Testis (tissue), 2 donors: ENCODE results near the gene SCAP.

Source experiments
- CTCF ChIP-seq, 3 experiments: fragments of 450-650 bp in 2 of 3; fragments of 200-600 bp in 1 of 3; sonication (generic) in 1 of 3; IDR thresholded peaks; one replicate each; pipeline ENCODE4 v1.5.1; 2016 to 2019; ENCODE audit warnings: antibody characterized with exemption in 3 of 3, mild to moderate bottlenecking in 2 of 3, moderate library complexity in 1 of 3
- POLR2A ChIP-seq: fragments of 450-650 bp; IDR thresholded peaks from one replicate; pipeline ENCODE4 v1.6.1; 2017; ENCODE audit warnings: antibody characterized with exemption, mild to moderate bottlenecking, moderate library complexity

GRCh38 chr3:47385007-47385406, 90.7 kb downstream of the SCAP start:
- TF ChIP-seq POLR2A = no peak
- TF ChIP-seq CTCF (IDR thresholded peaks at IDR 0.05) = no peak
